Activated naive CD8-positive, alpha-beta T cell (primary cell): ENCODE data around the gene FRMD4A.

Source experiments
- H3K27ac Mint-ChIP-seq: one replicate; pipeline ENCODE4 v1.8.0; 2021; ENCODE audit warnings: mixed read lengths
- H3K27me3 Mint-ChIP-seq: one replicate; pipeline ENCODE4 v1.8.0; 2021; ENCODE audit warnings: mixed read lengths
- H3K36me3 Mint-ChIP-seq: one replicate; pipeline ENCODE4 v1.8.0; 2021; ENCODE audit warnings: mixed read lengths
- H3K4me1 Mint-ChIP-seq: one replicate; pipeline ENCODE4 v1.8.0; 2021; ENCODE audit warnings: low read depth, mixed read lengths
- H3K4me3 Mint-ChIP-seq: one replicate; pipeline ENCODE4 v1.8.0; 2021; ENCODE audit warnings: mild to moderate bottlenecking, mixed read lengths
- H3K9me3 Mint-ChIP-seq: one replicate; pipeline ENCODE4 v1.8.0; 2021; ENCODE audit warnings: low read depth, mixed read lengths

The FRMD4A gene

DNA sequence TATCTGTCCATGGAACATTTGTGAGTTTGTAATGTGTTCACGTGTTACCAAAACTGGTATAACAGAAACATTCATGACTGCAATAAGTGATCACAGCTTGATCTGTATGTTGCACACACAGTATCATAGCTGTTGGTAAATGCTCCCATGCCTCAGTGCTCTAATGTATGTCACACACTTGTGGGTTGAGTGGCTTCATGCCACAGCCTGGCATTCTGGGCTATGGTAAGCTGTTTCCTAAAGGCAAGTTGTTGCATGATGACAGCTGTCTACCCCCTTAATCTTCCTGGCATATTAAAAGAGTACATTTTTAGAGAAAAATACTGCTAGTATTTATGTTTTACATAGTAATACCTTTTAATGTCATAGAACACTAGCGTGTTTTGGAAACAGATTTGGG is 708.8 kb downstream of the FRMD4A start:
- Mint-ChIP-seq H3K9me3 (no peaks in the 10 kb centered on the region), H3K27me3 (no peaks in the 10 kb centered on the region), H3K36me3 (peaks cover 13% of the 10 kb centered on the region), H3K4me3 (no peak overlapping the region), H3K27ac (no peak overlapping the region), H3K4me1 (no peaks in the 10 kb centered on the region)

GRCh38 chr10:13617116-13617515 is 713.6 kb downstream of the FRMD4A start:
- H3K27ac Mint-ChIP-seq: no peak overlapping the region
- H3K36me3 Mint-ChIP-seq: peaks cover 23% of the 10 kb centered on the region
- no peaks in the 10 kb centered on the region for H3K9me3 Mint-ChIP-seq
- no peak overlapping the region for H3K4me3 Mint-ChIP-seq
- no peaks in the 10 kb centered on the region for H3K4me1 Mint-ChIP-seq
- no peaks in the 10 kb centered on the region for H3K27me3 Mint-ChIP-seq

DNA sequence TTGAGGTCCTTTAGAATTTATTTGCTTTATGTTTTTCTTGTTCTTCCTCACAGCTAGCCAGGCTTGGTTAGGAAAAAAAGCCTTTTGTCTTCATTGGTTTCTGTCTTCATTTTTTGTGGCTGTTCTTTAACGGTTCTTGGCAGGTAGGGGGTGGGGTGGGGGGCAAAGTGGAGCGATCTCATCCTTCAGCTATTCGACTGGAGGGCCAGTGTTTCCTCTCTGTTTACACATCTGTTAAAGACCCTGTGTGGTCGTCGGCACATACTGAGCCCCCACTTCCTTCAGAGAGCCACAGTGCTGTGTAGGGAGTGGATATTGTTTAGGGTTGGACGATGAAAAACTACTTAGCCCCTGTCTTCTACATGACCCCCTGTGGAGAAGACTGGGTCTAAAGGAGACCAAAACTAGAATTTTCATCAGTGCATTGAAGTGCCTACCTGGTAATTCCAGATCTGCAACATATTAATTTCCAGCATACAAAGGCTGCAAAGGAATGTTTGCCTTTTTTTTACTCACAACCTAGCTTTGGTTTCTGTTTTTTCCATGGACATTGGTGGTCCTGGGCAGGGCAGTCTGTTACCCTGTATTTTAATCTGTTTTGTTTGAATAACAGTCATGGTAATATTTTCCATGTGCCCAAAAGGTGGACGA is 714.9 kb downstream of the FRMD4A start:
- no peaks in the 10 kb centered on the region for H3K4me1 Mint-ChIP-seq
- H3K27me3 Mint-ChIP-seq: no peaks in the 10 kb centered on the region
- peaks cover 29% of the 10 kb centered on the region for H3K36me3 Mint-ChIP-seq
- H3K27ac Mint-ChIP-seq: no peak overlapping the region
- H3K4me3 Mint-ChIP-seq: no peak overlapping the region
- H3K9me3 Mint-ChIP-seq: no peaks in the 10 kb centered on the region

DNA sequence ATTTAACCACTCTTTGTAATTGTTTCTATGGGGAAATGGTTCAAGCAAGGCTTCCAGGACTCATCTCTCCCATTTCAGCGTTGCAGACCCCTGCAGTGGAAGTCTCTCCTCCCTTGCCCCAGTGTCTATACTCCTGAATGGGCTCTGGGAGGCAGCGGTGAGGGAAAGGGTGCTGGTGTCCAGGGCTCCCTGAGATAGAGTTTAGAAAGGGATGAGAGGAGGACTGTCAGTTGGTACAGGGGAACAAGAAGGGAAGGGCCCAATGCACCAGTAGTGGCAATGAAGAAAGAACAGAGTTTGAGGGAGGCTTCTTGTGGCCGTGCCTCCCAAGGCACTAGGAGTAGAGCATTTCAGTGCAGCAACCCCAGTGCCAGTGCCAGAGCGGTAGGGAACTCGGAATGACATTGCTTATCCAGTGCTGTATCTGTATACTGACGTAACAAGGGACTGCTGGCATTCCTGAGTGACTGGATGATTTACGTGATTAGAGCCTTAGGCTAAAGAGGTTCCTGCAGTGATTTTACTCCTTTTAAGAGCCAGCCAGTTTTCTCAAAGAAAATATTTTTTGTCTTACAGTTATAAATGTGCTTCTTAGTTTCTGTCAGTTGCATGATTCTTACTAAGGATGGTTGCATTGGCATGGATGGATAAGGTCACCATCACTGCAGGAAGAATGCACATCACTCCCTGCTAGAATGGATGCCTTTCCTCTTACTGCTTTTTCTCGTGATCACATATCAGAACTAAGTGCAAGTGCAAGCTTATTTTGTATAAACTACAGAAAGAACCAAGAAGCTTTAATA is 716.0 kb downstream of the FRMD4A start:
- no peaks in the 10 kb centered on the region for H3K27me3 Mint-ChIP-seq
- H3K9me3 Mint-ChIP-seq: no peaks in the 10 kb centered on the region
- no peak overlapping the region for H3K4me3 Mint-ChIP-seq
- no peak overlapping the region for H3K27ac Mint-ChIP-seq
- H3K36me3 Mint-ChIP-seq: peaks cover 33% of the 10 kb centered on the region
- no peaks in the 10 kb centered on the region for H3K4me1 Mint-ChIP-seq

- Mint-ChIP-seq H3K4me1 (no peaks in the 10 kb centered on the region), H3K27ac (no peak overlapping the region), H3K27me3 (no peaks in the 10 kb centered on the region), H3K36me3 (peaks cover 31% of the 10 kb centered on the region), H3K9me3 (no peaks in the 10 kb centered on the region), H3K4me3 (no peak overlapping the region)
These were observed 717.2 kb downstream of the FRMD4A start for GRCh38 chr10:13613519-13613918.

DNA sequence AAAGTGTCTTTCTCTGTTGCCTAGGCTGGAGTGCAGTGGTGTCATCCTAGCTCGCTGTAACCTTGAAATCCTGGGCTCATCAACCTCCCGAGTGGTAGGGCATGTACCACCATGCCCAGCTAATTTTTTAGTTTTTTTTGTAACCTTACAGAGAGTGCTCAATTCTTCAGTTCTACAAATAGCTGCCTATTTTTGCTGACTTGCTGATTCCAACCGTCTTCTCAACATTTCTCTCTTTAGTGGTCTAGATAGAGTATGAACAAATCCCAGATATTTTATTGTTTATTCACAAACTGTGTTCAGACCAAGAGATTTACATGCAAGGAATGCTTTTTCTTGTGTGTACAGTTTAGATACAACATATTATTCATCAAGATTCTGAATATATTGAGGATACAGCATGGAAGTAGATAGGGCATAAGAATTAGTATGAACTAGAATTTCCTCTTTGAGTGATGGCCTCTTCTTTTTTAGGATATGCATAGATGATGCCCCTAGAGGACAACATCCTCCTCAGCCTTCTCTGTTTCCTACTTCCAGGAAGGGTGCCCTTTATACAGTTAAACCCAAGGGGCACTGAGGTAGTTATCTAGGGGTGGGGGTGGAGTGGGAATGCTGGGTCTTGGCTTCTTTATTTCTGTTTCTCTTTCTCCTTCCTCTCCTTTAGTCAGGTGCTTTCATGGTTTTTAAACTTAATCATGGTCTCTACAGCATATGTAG is 717.9 kb downstream of the FRMD4A start:
- Mint-ChIP-seq H3K4me3 (no peak overlapping the region), H3K4me1 (no peaks in the 10 kb centered on the region), H3K9me3 (no peaks in the 10 kb centered on the region), H3K36me3 (peaks cover 28% of the 10 kb centered on the region), H3K27ac (no peak overlapping the region), H3K27me3 (no peaks in the 10 kb centered on the region)

GRCh38 chr10:13608246-13608853 is 722.4 kb downstream of the FRMD4A start:
- Mint-ChIP-seq H3K4me1 (peaks cover 3% of the 10 kb centered on the region), H3K4me3 (no peak overlapping the region), H3K9me3 (no peaks in the 10 kb centered on the region), H3K27ac (no peak overlapping the region), H3K27me3 (no peaks in the 10 kb centered on the region), H3K36me3 (peaks cover 15% of the 10 kb centered on the region)

DNA sequence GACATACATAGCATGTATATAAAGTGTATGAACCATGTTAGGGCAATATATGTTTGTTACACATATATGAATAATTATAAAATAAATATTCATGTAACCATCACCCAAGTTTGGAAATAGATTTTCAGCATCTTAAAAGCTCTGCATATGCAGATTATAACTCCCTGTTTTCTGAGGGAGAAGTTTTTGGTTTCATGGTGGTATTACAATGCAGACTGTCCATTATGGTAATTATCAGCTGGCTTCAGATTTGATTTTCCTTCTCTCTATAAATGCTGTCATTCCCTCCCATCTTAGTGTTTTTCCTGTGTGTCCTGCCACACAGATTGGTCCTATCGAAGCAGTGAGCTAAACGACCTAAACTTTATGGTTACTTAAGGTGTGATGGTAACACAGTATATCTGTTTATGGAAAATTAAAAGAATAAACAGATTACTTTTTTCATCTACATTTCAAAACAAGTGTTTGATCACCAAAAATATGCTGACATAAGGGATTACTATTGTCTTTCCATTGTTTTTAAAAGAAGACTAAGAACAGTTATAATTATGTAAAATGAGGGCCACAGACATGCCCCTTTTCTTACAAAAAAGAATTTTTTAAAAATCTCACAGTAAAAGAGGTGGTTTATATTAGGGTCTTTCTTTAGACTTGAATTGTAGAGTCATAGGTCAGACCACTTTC is 726.2 kb downstream of the FRMD4A start:
- H3K9me3 Mint-ChIP-seq: no peaks in the 10 kb centered on the region
- H3K27me3 Mint-ChIP-seq: no peaks in the 10 kb centered on the region
- H3K4me3 Mint-ChIP-seq: no peak overlapping the region
- peaks cover 5% of the 10 kb centered on the region for H3K4me1 Mint-ChIP-seq
- peaks cover 6% of the 10 kb centered on the region for H3K36me3 Mint-ChIP-seq
- no peak overlapping the region for H3K27ac Mint-ChIP-seq

DNA sequence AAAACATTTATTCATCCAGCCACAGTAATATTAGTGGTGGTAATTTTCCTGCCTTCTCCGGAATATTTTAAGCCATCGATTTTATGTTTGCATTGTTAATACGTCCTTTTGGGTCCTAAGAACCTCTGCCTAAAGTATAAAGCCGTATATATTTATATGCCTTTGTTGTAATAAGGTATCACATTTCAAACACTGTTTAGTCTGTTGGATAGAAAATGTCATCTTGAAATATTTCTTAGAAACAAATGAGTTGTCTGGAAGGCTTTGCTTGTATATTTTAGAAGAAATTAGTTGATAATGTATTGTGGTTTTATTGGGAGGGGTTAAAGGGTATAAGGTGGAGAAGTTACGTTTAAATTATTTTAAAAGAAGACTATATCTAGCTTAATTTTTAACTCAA is 732.8 kb downstream of the FRMD4A start:
- Mint-ChIP-seq H3K4me1 (peaks cover 15% of the 10 kb centered on the region), H3K9me3 (no peaks in the 10 kb centered on the region), H3K27ac (no peak overlapping the region), H3K4me3 (no peak overlapping the region), H3K36me3 (peaks cover 11% of the 10 kb centered on the region), H3K27me3 (no peaks in the 10 kb centered on the region)

DNA sequence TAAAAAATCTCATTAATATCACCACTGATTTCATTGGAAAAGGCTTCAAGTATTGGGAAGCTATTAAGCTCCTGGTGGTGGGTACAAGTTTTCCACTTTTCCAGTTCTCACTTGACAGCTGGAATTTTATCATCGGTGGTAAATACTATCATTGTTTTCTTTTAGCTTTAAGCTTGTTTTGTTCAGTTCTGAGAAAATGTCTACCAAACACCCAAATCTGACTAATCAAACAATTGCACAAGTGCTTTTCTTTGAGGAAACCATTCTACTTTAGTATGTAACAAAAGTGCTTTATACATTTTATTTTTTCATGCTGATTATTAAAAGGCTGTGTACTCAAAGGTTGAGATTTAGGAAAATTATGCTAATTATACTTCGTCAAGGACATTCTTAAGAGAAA is 736.1 kb downstream of the FRMD4A start:
- H3K4me1 Mint-ChIP-seq: peaks cover 24% of the 10 kb centered on the region
- H3K36me3 Mint-ChIP-seq: peaks cover 16% of the 10 kb centered on the region
- no peaks in the 10 kb centered on the region for H3K9me3 Mint-ChIP-seq

More for the DNA sequence above, 736.1 kb downstream of the FRMD4A start:
- no peak overlapping the region for H3K4me3 Mint-ChIP-seq
- no peaks in the 10 kb centered on the region for H3K27me3 Mint-ChIP-seq
- H3K27ac Mint-ChIP-seq: no peak overlapping the region
